NCI-H2227 (cell line): Measurements from ENCODE around the gene HLA-DRB5.
"Not testable (repeated sequence)": the region's sequence is repeated elsewhere in the genome, so short reads cannot be mapped to it uniquely, and the experiment has no call there.

Source experiments
- DNase-seq: peaks from one replicate; lab custom pipeline; 2025; ENCODE audit not compliant: unreplicated experiment; lab: John Stamatoyannopoulos, UW

Gene HLA-DRB5

GRCh38 chr6:32529697-32530430 is at the start of gene HLA-DRB5:
TSS of gene HLA-DRB5 (minus strand) at chr6:32530287. CDS start at chr6:32530224, 63 bp downstream.
- DNase-seq, result no peak

- no peak for DNase-seq
These were observed 48.9 kb upstream of the HLA-DRB5 start for GRCh38 chr6:32578962-32579361.

GRCh38 chr6:32577493-32577892 is 47.4 kb upstream of the HLA-DRB5 start:
- not testable (repeated sequence) for DNase-seq

- DNase-seq, result no peak
These were observed 46.2 kb upstream of the HLA-DRB5 start for GRCh38 chr6:32576250-32576649.

- DNase-seq, result no peak
These were observed 40.3 kb upstream of the HLA-DRB5 start for GRCh38 chr6:32570363-32570905.

GRCh38 chr6:32568561-32568960 is 38.5 kb upstream of the HLA-DRB5 start:
- no peak for DNase-seq

- no peak for DNase-seq
These were observed 36.9 kb upstream of the HLA-DRB5 start for GRCh38 chr6:32566957-32567356.

- no peak for DNase-seq
These were observed 35.4 kb upstream of the HLA-DRB5 start for GRCh38 chr6:32565511-32565910.

GRCh38 chr6:32562940-32563339 is 32.9 kb upstream of the HLA-DRB5 start:
- DNase-seq, result no peak

- no peak for DNase-seq
These were observed 29.7 kb upstream of the HLA-DRB5 start for GRCh38 chr6:32559747-32560146.

GRCh38 chr6:32558426-32559057 is 28.5 kb upstream of the HLA-DRB5 start:
- DNase-seq, result no peak

GRCh38 chr6:32554116-32554965 is 24.3 kb upstream of the HLA-DRB5 start:
- no peak for DNase-seq

- no peak for DNase-seq
These were observed 23.1 kb upstream of the HLA-DRB5 start for GRCh38 chr6:32553037-32553742.

- DNase-seq, result no peak
These were observed 21.3 kb upstream of the HLA-DRB5 start for GRCh38 chr6:32551410-32551809.

GRCh38 chr6:32539839-32540238 is 9.8 kb upstream of the HLA-DRB5 start:
- no peak for DNase-seq

- not testable (repeated sequence) for DNase-seq
These were observed 325 bp upstream of the HLA-DRB5 start for GRCh38 chr6:32530431-32530793.

GRCh38 chr6:32522302-32523047 is 7.6 kb downstream of the HLA-DRB5 start:
- no peak for DNase-seq

GRCh38 chr6:32519910-32520258 is 10.2 kb downstream of the HLA-DRB5 start:
- DNase-seq, result no peak

GRCh38 chr6:32519118-32519909 is 10.8 kb downstream of the HLA-DRB5 start:
- DNase-seq, result no peak
